Sigmoid colon (tissue), 7 donors: ENCODE measurements around the gene MUCL3. TPM values are rescaled to one million over a fixed set of nuclear protein-coding genes. Genes with fewer than 3 reads are reported as not detected.

Experiments
- DNase-seq: peaks from one replicate; pipeline ENCODE4 v3.0.0-alpha.2; 2019
- H3K27ac ChIP-seq, 4 donors: fragments of 200-600 bp; sonication (generic); one replicate each; pipeline ENCODE4 v1.5.1; 2016 to 2019; ENCODE audit warnings: mild to moderate bottlenecking in 1 of 4
- H3K27me3 ChIP-seq, 3 donors: fragments of 200-600 bp; sonication (generic); one replicate each; pipeline ENCODE4 v1.5.1; 2019; ENCODE audit warnings: mild to moderate bottlenecking in 1 of 3
- H3K36me3 ChIP-seq, 4 donors: fragments of 200-600 bp; sonication (generic); one replicate each; pipeline ENCODE4 v1.5.1; 2016 to 2019
- H3K4me1 ChIP-seq, 4 donors: fragments of 200-600 bp; sonication (generic); one replicate each; pipeline ENCODE4 v1.5.1; 2017 to 2019
- H3K4me3 ChIP-seq, 4 donors: fragments of 200-600 bp; sonication (generic); one replicate each; pipeline ENCODE4 v1.5.1; 2017 to 2019; ENCODE audit warnings: mild to moderate bottlenecking in 2 of 4, moderate library complexity in 1 of 4
- H3K9me3 ChIP-seq, 4 donors: fragments of 200-600 bp in 3 of 4; sonication (generic) in 3 of 4; one replicate each; pipeline versions ENCODE4 v1.5.1 to v1.6.1; 2013 to 2019
- EP300 ChIP-seq, 4 donors: sonication (generic); formaldehyde crosslinking; IDR thresholded peaks; one replicate each; pipeline ENCODE4 v1.6.1; 2017; ENCODE audit warnings: antibody characterized with exemption in 4 of 4
- POLR2A ChIP-seq, 2 donors: fragments of 450-650 bp; IDR thresholded peaks; one replicate each; pipeline ENCODE4 v1.6.1; 2016; ENCODE audit warnings: antibody characterized with exemption in 2 of 2, mild to moderate bottlenecking in 2 of 2, moderate library complexity in 2 of 2
- POLR2AphosphoS5 ChIP-seq, 4 donors: sonication (generic); formaldehyde crosslinking; IDR thresholded peaks; one replicate each; pipeline ENCODE4 v1.6.1; 2017; ENCODE audit warnings: antibody characterized with exemption in 4 of 4
- WGBS, 2 donors: extraction: QIAGEN DNeasy Blood & Tissue Kit; methylation state at CpG; one replicate each; pipeline ENCODE4 v1.1.7; 2013; 5-methylcytosine and 5-hydroxymethylcytosine counted together
- intact Hi-C: fragments of 100-400 bp; cut with DNase I; formaldehyde crosslinking; loops from one replicate; pipeline ENCODE4 v1.15.1; 2023
- polyA plus RNA-seq, 3 donors: library from polyadenylated mRNA; stranded (reverse); fragments of 200-250 nt; gene quantifications; one replicate each; pipeline ENCODE4 v1.2.3, GENCODE V29; 2013
- total RNA-seq, 4 donors: library from RNA; depleted of rRNA; stranded (reverse); fragments of >200 nt; gene quantifications; one replicate each; pipeline ENCODE4 v1.1.0, GENCODE V29; 2016
- TF ChIP-seq, protein P1 (sequence below), 4 experiments: fragments of 450-650 bp in 3 of 4; fragments of 200-600 bp in 1 of 4; IDR thresholded peaks; one replicate each; pipeline ENCODE4 v1.5.1; 2016 to 2019; ENCODE audit warnings: antibody characterized with exemption in 4 of 4, mild to moderate bottlenecking in 3 of 4, moderate library complexity in 2 of 4
- donor health status: healthy with polysubstance abuse.
- donor health status: Bipolar disorder and iron deficiency.
- donor health status: healthy.

The MUCL3 gene, protein sequence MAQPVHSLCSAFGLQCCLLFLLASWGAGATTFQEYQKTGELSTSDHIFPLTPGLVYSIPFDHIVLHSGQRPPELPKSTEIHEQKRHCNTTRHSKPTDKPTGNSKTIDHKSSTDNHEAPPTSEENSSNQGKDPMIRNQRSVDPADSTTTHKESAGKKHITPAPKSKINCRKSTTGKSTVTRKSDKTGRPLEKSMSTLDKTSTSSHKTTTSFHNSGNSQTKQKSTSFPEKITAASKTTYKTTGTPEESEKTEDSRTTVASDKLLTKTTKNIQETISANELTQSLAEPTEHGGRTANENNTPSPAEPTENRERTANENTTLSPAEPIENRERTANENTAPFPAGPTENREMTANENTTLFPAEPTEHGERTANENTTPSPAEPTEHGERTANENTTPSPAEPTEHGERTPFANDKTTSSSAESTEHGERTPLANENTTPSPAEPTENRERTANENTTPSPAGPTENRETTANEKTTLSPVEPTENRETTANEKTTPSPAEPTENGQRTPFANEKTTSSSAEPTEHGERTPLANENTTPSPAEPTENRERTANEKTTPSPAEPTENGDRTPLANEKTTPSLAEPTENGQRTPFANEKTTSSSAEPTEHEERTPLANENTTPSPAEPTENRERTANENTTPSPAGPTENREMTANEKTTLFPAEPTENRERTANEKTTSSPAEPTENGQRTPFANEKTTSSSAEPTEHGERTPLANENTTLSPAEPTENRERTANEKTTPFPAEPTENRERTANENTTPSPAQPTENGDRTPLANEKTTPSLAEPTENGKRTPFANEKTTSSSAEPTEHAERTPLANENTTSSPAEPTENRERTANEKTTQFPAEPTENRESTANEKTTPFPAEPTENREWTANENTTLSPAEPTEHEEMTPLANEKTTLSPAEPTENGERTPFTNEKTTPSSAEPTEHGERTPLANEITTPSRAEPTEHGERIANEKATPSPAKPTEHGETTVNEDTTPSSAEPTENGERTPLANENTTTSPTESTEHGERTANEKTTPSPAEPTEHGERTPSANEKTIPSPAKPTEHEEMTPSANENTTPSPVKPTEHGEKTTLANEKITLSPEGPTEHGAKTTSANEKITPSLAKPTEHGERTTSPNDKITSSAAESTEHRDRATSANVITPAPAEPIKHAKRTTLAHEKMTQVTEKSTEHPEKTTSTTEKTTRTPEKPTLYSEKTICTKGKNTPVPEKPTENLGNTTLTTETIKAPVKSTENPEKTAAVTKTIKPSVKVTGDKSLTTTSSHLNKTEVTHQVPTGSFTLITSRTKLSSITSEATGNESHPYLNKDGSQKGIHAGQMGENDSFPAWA (N-terminal part only)
- total RNA-seq (not detected), polyA plus RNA-seq (under 1 TPM in 1 of 3 donors, not detected in 2; under 0.01 TPM)

DNA sequence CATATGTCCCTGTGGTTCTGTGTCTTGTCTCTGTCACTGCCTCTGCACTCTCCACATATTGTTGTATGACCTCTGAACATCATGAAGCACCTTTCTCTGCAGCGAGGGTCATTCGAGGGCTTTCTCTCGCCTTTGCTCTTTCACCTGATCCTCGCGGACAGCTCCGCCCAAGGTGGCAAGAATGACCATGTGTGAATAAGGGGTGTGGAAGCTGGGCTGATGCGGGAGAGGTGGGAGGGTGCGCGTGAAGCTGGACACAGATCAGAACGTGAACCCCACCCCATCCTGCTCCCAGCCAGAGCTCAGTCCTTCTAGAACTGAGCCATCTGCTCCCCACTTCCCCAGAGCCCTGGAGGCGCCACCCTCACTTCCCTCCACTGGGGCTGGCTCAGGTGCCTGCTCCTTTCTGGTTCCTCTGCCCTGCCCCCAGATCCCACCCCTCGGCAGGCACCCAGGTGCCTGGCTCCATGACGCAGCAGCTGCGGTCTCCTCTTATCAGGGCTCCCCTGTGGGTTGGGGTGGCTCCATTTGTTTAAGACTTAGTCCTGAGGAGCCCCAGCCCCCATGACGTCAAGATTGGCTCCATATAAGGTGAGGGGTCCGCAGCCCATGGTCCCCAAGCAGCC lies at the start of gene MUCL3:
Gene MUCL3, plus strand, starts transcription at position 613 of the 626 bp plus-strand sequence. CDS start 27 bp downstream, outside the sequence.
- H3K4me3 ChIP-seq: no peak within 1 kb of the TSS
- no peak within 1 kb of the TSS for H3K27ac ChIP-seq
- DNase-seq: no peak
- intact Hi-C loops: loop anchor here (10.0 kb wide), 1 partner anchor 104 kb away; no protein-coding TSS in a partner anchor
- peaks cover 0 to 13% (median 0%) of the 10 kb centered on the region in 3 donors for H3K27me3 ChIP-seq
- TF ChIP-seq POLR2A (IDR thresholded peaks at IDR 0.05) (no peak), POLR2AphosphoS5 (IDR thresholded peaks at IDR 0.05) (no peak), EP300 (IDR thresholded peaks at IDR 0.05) (no peak)
- TF ChIP-seq, protein P1, sequence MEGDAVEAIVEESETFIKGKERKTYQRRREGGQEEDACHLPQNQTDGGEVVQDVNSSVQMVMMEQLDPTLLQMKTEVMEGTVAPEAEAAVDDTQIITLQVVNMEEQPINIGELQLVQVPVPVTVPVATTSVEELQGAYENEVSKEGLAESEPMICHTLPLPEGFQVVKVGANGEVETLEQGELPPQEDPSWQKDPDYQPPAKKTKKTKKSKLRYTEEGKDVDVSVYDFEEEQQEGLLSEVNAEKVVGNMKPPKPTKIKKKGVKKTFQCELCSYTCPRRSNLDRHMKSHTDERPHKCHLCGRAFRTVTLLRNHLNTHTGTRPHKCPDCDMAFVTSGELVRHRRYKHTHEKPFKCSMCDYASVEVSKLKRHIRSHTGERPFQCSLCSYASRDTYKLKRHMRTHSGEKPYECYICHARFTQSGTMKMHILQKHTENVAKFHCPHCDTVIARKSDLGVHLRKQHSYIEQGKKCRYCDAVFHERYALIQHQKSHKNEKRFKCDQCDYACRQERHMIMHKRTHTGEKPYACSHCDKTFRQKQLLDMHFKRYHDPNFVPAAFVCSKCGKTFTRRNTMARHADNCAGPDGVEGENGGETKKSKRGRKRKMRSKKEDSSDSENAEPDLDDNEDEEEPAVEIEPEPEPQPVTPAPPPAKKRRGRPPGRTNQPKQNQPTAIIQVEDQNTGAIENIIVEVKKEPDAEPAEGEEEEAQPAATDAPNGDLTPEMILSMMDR (IDR thresholded peaks at IDR 0.05): no peak
- H3K36me3 ChIP-seq: no peaks in the 10 kb centered on the region
- H3K4me1 ChIP-seq: peaks cover 0 to 8% (median 3%) of the 10 kb centered on the region in 4 donors
- WGBS, 2 donors: 31 to 62% methylated on average over 16 of the region's 16 CpGs
- H3K9me3 ChIP-seq: no peaks in the 10 kb centered on the region

DNA sequence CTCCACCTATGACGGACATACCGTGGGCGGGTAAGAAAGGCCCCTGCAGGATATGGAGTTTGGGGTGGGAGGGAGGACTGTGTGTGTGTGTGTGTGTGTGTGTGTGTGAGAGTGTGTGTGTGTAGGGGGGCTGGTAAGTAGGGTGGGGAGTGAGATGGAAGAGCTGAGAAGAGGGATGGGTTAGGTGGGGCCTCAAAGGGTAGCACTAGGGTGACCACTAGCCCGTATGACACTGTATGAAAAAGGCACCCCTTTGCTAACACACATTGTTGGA lies 49.4 kb upstream of the MUCL3 start:
- Histone ChIP-seq H3K4me1 (peaks cover 0 to 19% (median 16%) of the 10 kb centered on the region in 4 donors), H3K27me3 (no peaks in the 10 kb centered on the region), H3K4me3 (no peak overlapping the region), H3K9me3 (no peaks in the 10 kb centered on the region), H3K36me3 (peaks cover 5 to 66% (median 27%) of the 10 kb centered on the region in 4 donors), H3K27ac (no peak overlapping the region)
- DNase-seq: no peak
- intact Hi-C loops: no loop called here
- WGBS, 2 donors: 90 to 93% methylated on average over 4 of the region's 4 CpGs
- TF ChIP-seq EP300 (IDR thresholded peaks at IDR 0.05) (no peak), POLR2A (IDR thresholded peaks at IDR 0.05) (no peak), POLR2AphosphoS5 (IDR thresholded peaks at IDR 0.05) (no peak)
- TF ChIP-seq, protein P1 (IDR thresholded peaks at IDR 0.05): no peak

DNA sequence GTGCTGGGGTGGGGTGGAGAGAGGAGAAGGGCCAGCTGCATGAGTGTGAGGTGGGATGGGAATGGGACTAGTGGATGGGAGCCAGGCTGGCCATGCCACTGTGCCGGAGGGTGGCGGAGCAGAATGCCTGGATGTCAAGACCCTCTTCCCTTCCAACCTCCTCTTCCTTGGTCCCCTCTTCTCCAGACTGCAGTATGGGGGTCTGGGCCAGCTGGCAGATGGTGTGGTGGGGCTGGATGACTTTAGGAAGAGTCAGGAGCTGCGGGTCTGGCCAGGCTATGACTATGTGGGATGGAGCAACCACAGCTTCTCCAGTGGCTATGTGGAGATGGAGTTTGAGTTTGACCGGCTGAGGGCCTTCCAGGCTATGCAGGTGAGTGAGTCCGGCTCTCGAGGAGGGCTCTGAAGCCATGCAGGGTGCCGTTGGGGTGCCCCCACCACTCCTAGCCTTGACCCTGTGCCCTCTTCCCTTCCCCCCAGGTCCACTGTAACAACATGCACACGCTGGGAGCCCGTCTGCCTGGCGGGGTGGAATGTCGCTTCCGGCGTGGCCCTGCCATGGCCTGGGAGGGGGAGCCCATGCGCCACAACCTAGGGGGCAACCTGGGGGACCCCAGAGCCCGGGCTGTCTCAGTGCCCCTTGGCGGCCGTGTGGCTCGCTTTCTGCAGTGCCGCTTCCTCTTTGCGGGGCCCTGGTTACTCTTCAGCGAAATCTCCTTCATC lies 48.8 kb upstream of the MUCL3 start:
- H3K36me3 ChIP-seq: peaks cover 5 to 72% (median 30%) of the 10 kb centered on the region in 4 donors
- WGBS, 2 donors: 86 to 88% methylated on average over 21 of the region's 21 CpGs
- no peak overlapping the region for H3K27ac ChIP-seq
- DNase-seq: peak; percentile 53
- TF ChIP-seq POLR2AphosphoS5 (IDR thresholded peaks at IDR 0.05): no peak
- TF ChIP-seq, protein P1 (IDR thresholded peaks at IDR 0.05): no peak
- TF ChIP-seq POLR2A (IDR thresholded peaks at IDR 0.05): no peak
- no peak for TF ChIP-seq EP300 (IDR thresholded peaks at IDR 0.05)
- H3K9me3 ChIP-seq: no peaks in the 10 kb centered on the region
- intact Hi-C loops: no loop called here
- no peaks in the 10 kb centered on the region for H3K27me3 ChIP-seq
- H3K4me3 ChIP-seq: no peak overlapping the region
- peaks cover 0 to 13% (median 11%) of the 10 kb centered on the region in 4 donors for H3K4me1 ChIP-seq
